Neural cell (in vitro differentiated cells): Measurements from ENCODE around the gene CNOT6. TPM values are rescaled to one million over a fixed set of nuclear protein-coding genes. Genes with fewer than 3 reads are reported as not detected.

Experiments used
- polyA plus RNA-seq: library from polyadenylated mRNA; depleted of rRNA; stranded (reverse); fragments of >200 nt; gene quantifications from 2 replicates; pipeline ENCODE4 v1.2.3, GENCODE V29; 2014
- small RNA-seq, 3 experiments: library from RNA; depleted of rRNA; stranded (forward); fragments of <200 nt; gene quantifications; one replicate each; pipeline ENCODE3, GENCODE V24; 2012

CNOT6 gene
- polyA plus RNA-seq, 1 donor from 2014 or later = 43.0 TPM

Small RNAs within 50 kb of the gene (small RNA-seq; reads per million reads assigned to genes)
- gene RNU6-525P = 0 to 0.24 (median 0) reads per million in 3 experiments

Other genes with a start within 250 kb of the CNOT6 start
- gene MAPK9, start 202.3 kb upstream of the CNOT6 start, polyA plus RNA-seq = 64.9 and 73.9 TPM in 2 replicates
- 7.4 and 9.2 TPM in 2 replicates for gene GFPT2, start 141.0 kb upstream of the CNOT6 start, polyA plus RNA-seq
- gene SCGB3A1, start 97.1 kb downstream of the CNOT6 start, polyA plus RNA-seq = not detected in 2 replicates
- gene FLT4, start 155.2 kb downstream of the CNOT6 start, polyA plus RNA-seq = 0.04 and 4.1 TPM in 2 replicates
- not detected in 2 replicates for gene OR2Y1, start 245.7 kb downstream of the CNOT6 start, polyA plus RNA-seq